OCI-M2 (cell line): ENCODE data around the gene SFT2D2.

Experiments
- DNase-seq: peaks from one replicate; lab custom pipeline; 2025; ENCODE audit not compliant: unreplicated experiment; lab: John Stamatoyannopoulos, UW

The SFT2D2 gene

GRCh38 chr1:168301664-168302320, 76.0 kb downstream of the SFT2D2 start:
- no peak for DNase-seq
